Anterior cingulate cortex (tissue), 58 donors: ENCODE measurements around the gene PRSS58.

ENCODE experiments used
- DNase-seq, 58 donors: peaks; one replicate each; lab custom pipeline; 2025; lab: John Stamatoyannopoulos, UW

Gene PRSS58

DNA sequence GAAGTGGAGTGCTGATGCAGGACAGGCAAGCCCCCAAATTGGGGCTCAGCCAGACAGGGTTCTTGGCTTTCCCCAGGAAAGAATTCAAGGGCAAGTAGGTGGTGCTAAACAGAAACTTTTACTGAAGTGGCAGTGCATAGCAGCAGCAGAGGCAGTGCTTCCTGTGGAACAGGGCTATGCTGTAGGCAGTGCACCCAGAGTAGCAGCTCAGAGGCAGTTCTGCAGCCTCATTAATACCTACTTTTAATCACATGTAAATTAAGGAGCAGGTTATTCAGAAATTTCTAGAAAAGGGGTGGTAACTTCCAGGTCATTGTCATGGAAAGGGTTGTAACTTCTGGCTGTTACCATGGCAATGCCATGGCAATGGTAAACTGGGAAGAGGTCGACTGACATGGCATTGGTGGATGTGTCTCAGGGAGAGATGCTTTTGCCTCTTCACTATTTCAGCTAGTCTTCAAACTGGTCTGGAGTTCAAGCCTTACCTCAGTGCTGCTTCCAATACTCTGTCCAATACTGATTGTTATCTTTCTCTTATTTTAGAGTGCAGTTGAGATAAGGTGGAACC lies 29.2 kb downstream of the PRSS58 start:
- DNase-seq, result no peak
